SK-N-SH (cell line): ENCODE results near the gene GPN2. TPM values are rescaled to one million over a fixed set of nuclear protein-coding genes. Genes with fewer than 3 reads are reported as not detected.

ENCODE experiments used
- CTCF ChIA-PET: fragments of 300-600, 350-600 bp; formaldehyde crosslinking; extraction: SDS; loops from one replicate; lab custom pipeline; 2021; lab: Yijun Ruan, JAX
- POLR2A ChIA-PET: fragments of 350-600 bp; sonication (Branson Sonifier 250); formaldehyde crosslinking; extraction: SDS; loops from one replicate; lab custom pipeline; 2020; ENCODE audit warnings: antibody characterized with exemption, inconsistent platforms; lab: Yijun Ruan, JAX
- DNase-seq: peaks from one replicate; pipeline ENCODE4 v3.0.0; 2012
- H2AFZ ChIP-seq: fragments of 200-600 bp; sonication (generic); 2 replicates; pipeline ENCODE4 v1.8.1; 2016; ENCODE audit warnings: antibody characterized with exemption, mild to moderate bottlenecking, low read depth
- H3F3A ChIP-seq: fragments of 200-600 bp; sonication (generic); replicated peaks from 2 replicates; pipeline ENCODE3; 2016; ENCODE audit warnings: antibody characterized with exemption, mild to moderate bottlenecking; ENCODE audit not compliant: insufficient read depth
- H3K27ac ChIP-seq, 2 experiments: fragments of 200-500 bp in 1 of 2; fragments of 200-600 bp in 1 of 2; sonication (Bioruptor generic) in 1 of 2; sonication (generic), shearing (Covaris generic) in 1 of 2; 2 replicates each; pipeline versions ENCODE4 v1.5.1 to v1.6.1; 2014 to 2016; ENCODE audit warnings: low read depth in 2 of 2, inconsistent platforms in 1 of 2, low read length in 1 of 2, mild to moderate bottlenecking in 1 of 2, mixed read lengths in 1 of 2
- H3K27me3 ChIP-seq: fragments of 200-600 bp; sonication (generic), shearing (Covaris generic); 2 replicates; pipeline ENCODE4 v1.6.1; 2016; ENCODE audit warnings: mixed run types; ENCODE audit not compliant: insufficient read depth
- H3K36me3 ChIP-seq, 2 experiments: fragments of 200-500 bp in 1 of 2; fragments of 200-600 bp in 1 of 2; sonication (Bioruptor generic) in 1 of 2; sonication (generic) in 1 of 2; replicated peaks in 1 of 2; 2 replicates each; pipeline versions ENCODE3 to v1.5.1; 2014 to 2016; ENCODE audit warnings: low read length in 1 of 2, mild to moderate bottlenecking in 1 of 2; ENCODE audit not compliant: insufficient read depth in 2 of 2, control insufficient read depth in 1 of 2
- H3K4me1 ChIP-seq, 2 experiments: fragments of 200-500 bp in 1 of 2; fragments of 200-600 bp in 1 of 2; sonication (Bioruptor generic) in 1 of 2; sonication (generic), shearing (Covaris generic) in 1 of 2; 2 replicates each; pipeline versions ENCODE4 v1.5.1 to v1.6.1; 2014 to 2016; ENCODE audit warnings: low read depth in 1 of 2, low read length in 1 of 2, mixed run types in 1 of 2; ENCODE audit not compliant: insufficient read depth in 2 of 2, control insufficient read depth in 1 of 2
- H3K4me2 ChIP-seq: fragments of 200-600 bp; sonication (generic), shearing (Covaris generic); 2 replicates; pipeline ENCODE4 v1.6.1; 2017; ENCODE audit warnings: mixed run types
- H3K4me3 ChIP-seq, 2 experiments: fragments of 200-500 bp in 1 of 2; fragments of 200-600 bp in 1 of 2; sonication (Bioruptor generic) in 1 of 2; sonication (generic), shearing (Covaris generic) in 1 of 2; 2 replicates each; pipeline versions ENCODE4 v1.5.1 to v1.8.1; 2014 to 2016; ENCODE audit warnings: low read depth in 2 of 2, inconsistent platforms in 1 of 2, low read length in 1 of 2, mild to moderate bottlenecking in 1 of 2, mixed read lengths in 1 of 2, moderate library complexity in 1 of 2
- H3K79me2 ChIP-seq: fragments of 200-600 bp; sonication (generic); 2 replicates; pipeline ENCODE4 v1.8.1; 2017; ENCODE audit warnings: mild to moderate bottlenecking; ENCODE audit not compliant: insufficient read depth
- H3K9ac ChIP-seq: fragments of 200-600 bp; sonication (generic); 2 replicates; pipeline ENCODE4 v1.6.1; 2017; ENCODE audit warnings: mixed run types
- H3K9me2 ChIP-seq: fragments of 200-600 bp; sonication (generic); 2 replicates; pipeline ENCODE4 v1.6.1; 2017; ENCODE audit warnings: mixed run types
- H3K9me3 ChIP-seq: fragments of 200-600 bp; sonication (generic); 2 replicates; pipeline ENCODE4 v1.6.1; 2017; ENCODE audit warnings: mixed run types, mild to moderate bottlenecking, moderate library complexity
- H4K20me1 ChIP-seq: fragments of 200-600 bp; sonication (generic); 2 replicates; pipeline ENCODE4 v1.6.1; 2017; ENCODE audit warnings: mild to moderate bottlenecking, mixed run types; ENCODE audit not compliant: insufficient read depth
- CHD2 ChIP-seq: fragments of 150-350 bp; IDR thresholded peaks from 2 replicates; pipeline ENCODE4 v1.6.1; 2018; ENCODE audit warnings: low read length; ENCODE audit not compliant: partially characterized antibody
- ELF1 ChIP-seq: IDR thresholded peaks from 2 replicates; pipeline ENCODE4 v1.4.0; 2012
- EP300 ChIP-seq, 2 experiments: IDR thresholded peaks; 2 replicates each; pipeline versions ENCODE4 v1.4.0 to v1.6.1; 2012; ENCODE audit warnings: borderline replicate concordance in 1 of 2, low read depth in 1 of 2, low read length in 1 of 2
- EZH2phosphoT487 ChIP-seq: fragments of 200-600 bp; sonication (generic); IDR thresholded peaks from 2 replicates; pipeline ENCODE4 v1.6.1; 2017; ENCODE audit warnings: low read depth, mixed run types, mild to moderate bottlenecking, antibody characterized with exemption, moderate library complexity, borderline replicate concordance
- FOSL2 ChIP-seq: IDR thresholded peaks from 2 replicates; pipeline ENCODE4 v1.4.0; 2012; ENCODE audit warnings: low read depth, mild to moderate bottlenecking, moderate library complexity, borderline replicate concordance
- FOXJ3 ChIP-seq: sonication (generic); formaldehyde crosslinking; IDR thresholded peaks from 2 replicates; pipeline ENCODE4 v1.5.1; 2020; ENCODE audit warnings: mild to moderate bottlenecking, missing genetic modification reagents
- FOXM1 ChIP-seq: IDR thresholded peaks from 2 replicates; pipeline ENCODE4 v1.4.0; 2012; ENCODE audit warnings: low read depth, mild to moderate bottlenecking
- JUND ChIP-seq: IDR thresholded peaks from 2 replicates; pipeline ENCODE4 v1.4.0; 2012
- MAX ChIP-seq: IDR thresholded peaks from 2 replicates; pipeline ENCODE4 v1.4.0; 2012; ENCODE audit warnings: low read depth
- MEF2A ChIP-seq: IDR thresholded peaks from 2 replicates; pipeline ENCODE4 v1.4.0; 2012; ENCODE audit warnings: low read depth, borderline replicate concordance
- MXI1 ChIP-seq: IDR thresholded peaks from 2 replicates; pipeline ENCODE4 v1.6.1; 2012; ENCODE audit warnings: mild to moderate bottlenecking, low read depth, low read length, improper control_type of control experiment
- NFIC ChIP-seq: IDR thresholded peaks from 2 replicates; pipeline ENCODE4 v1.4.0; 2012; ENCODE audit warnings: borderline replicate concordance
- NRF1 ChIP-seq: IDR thresholded peaks from 2 replicates; pipeline ENCODE4 v1.6.1; 2012; ENCODE audit warnings: low read depth, mild to moderate bottlenecking, low read length
- POLR2AphosphoS5 ChIP-seq: IDR thresholded peaks from 2 replicates; pipeline ENCODE4 v1.6.1; 2012; ENCODE audit warnings: low read depth, low read length
- RAD21 ChIP-seq: IDR thresholded peaks from 2 replicates; pipeline ENCODE4 v1.6.1; 2012; ENCODE audit warnings: mild to moderate bottlenecking, low read length
- RCOR1 ChIP-seq: fragments of 150-350 bp; IDR thresholded peaks from 2 replicates; pipeline ENCODE4 v1.6.1; 2017; ENCODE audit warnings: antibody characterized with exemption, low read length
- REST ChIP-seq: IDR thresholded peaks from 2 replicates; pipeline ENCODE4 v1.6.1; 2012; ENCODE audit warnings: mild to moderate bottlenecking, low read depth, low read length, moderate library complexity
- SIN3A ChIP-seq: IDR thresholded peaks from 2 replicates; pipeline ENCODE4 v1.6.1; 2012; ENCODE audit warnings: low read depth, mild to moderate bottlenecking, low read length, moderate library complexity, borderline replicate concordance
- TCF12 ChIP-seq: IDR thresholded peaks from 2 replicates; pipeline ENCODE4 v1.4.0; 2012
- YY1 ChIP-seq: IDR thresholded peaks from 2 replicates; pipeline ENCODE4 v1.4.0; 2012; ENCODE audit warnings: low read depth, mild to moderate bottlenecking
- WGBS: methylation state at CpG from one replicate; pipeline ENCODE4 v1.1.6; 2017; ENCODE audit warnings: low lambda C conversion rate; 5-methylcytosine and 5-hydroxymethylcytosine counted together
- polyA plus RNA-seq, 3 experiments: library from polyadenylated mRNA; depleted of rRNA; stranded (reverse); fragments of >200 nt; gene quantifications; 2 replicates each; pipeline ENCODE4 v1.2.3, GENCODE V29; 2012

The GPN2 gene
- polyA plus RNA-seq, 1 of the 3 experiments (the other 2 are of a cell fraction): 24.0 TPM

- Histone ChIP-seq H3K79me2 (peaks cover 90% of the 10 kb centered on the region), H3K4me2 (no peak overlapping the region), H3K27ac (no peak overlapping the region), H3K36me3 (peaks cover 0 to 20% of the 10 kb centered on the region in 2 experiments), H3K9me3 (no peaks in the 10 kb centered on the region), H2AFZ (no peak overlapping the region), H3K4me1 (no peaks in the 10 kb centered on the region), H3K4me3 (no peak overlapping the region), H3K27me3 (no peaks in the 10 kb centered on the region), H3F3A (peaks cover 5% of the 10 kb centered on the region), H3K9ac (no peak overlapping the region), H4K20me1 (peaks cover 18% of the 10 kb centered on the region; the same call in 1 of the 2 replicates), H3K9me2 (no peaks in the 10 kb centered on the region)
- DNase-seq: no peak
- no peak for TF ChIP-seq ELF1
- TF ChIP-seq REST: no peak
- TF ChIP-seq TCF12: no peak
- no peak for TF ChIP-seq CHD2
- TF ChIP-seq MAX: no peak
- TF ChIP-seq MEF2A: no peak
- no peak for TF ChIP-seq FOSL2
- TF ChIP-seq NFIC: no peak
- no peak for TF ChIP-seq EP300 (IDR thresholded peaks at IDR 0.05; ENCODE audit: borderline replicate concordance in 1 of 2, low read depth in 1 of 2, low read length in 1 of 2)
- TF ChIP-seq SIN3A: no peak
- no peak for TF ChIP-seq MXI1
- CTCF ChIA-PET: no interaction called here
- POLR2A ChIA-PET: no interaction called here
- WGBS: 94% methylated on average over 6 of the region's 6 CpGs
These were observed 46.7 kb upstream of the GPN2 start for GRCh38 chr1:26936823-26937222.

GRCh38 chr1:26932531-26932930 is 42.4 kb upstream of the GPN2 start:
- DNase-seq: no peak
- H3K4me3 ChIP-seq: no peak overlapping the region
- H3K9me2 ChIP-seq: no peaks in the 10 kb centered on the region
- H3K27me3 ChIP-seq: no peaks in the 10 kb centered on the region
- no peak for TF ChIP-seq CHD2
- TF ChIP-seq YY1: no peak
- TF ChIP-seq RAD21: no peak
- TF ChIP-seq FOXJ3 (CRISPR knock-in tag): no peak
- no peak for TF ChIP-seq EZH2phosphoT487
- TF ChIP-seq MEF2A: no peak
- no peak for TF ChIP-seq REST
- TF ChIP-seq RCOR1: no peak
- no peak for TF ChIP-seq FOXM1
- no peak for TF ChIP-seq POLR2AphosphoS5
- no peak for TF ChIP-seq TCF12
- no peak for TF ChIP-seq SIN3A
- TF ChIP-seq FOSL2: no peak
- TF ChIP-seq NFIC: no peak
- no peak for TF ChIP-seq JUND
- TF ChIP-seq NRF1: no peak
- ChIA-PET CTCF (no interaction called here), POLR2A (no interaction called here)
- no peak overlapping the region for H2AFZ ChIP-seq
- no peak overlapping the region for H3K27ac ChIP-seq
- H3K36me3 ChIP-seq: peaks cover 14 to 34% of the 10 kb centered on the region in 2 experiments
- H3K9ac ChIP-seq: no peak overlapping the region
- H3K4me1 ChIP-seq: no peaks in the 10 kb centered on the region
- H4K20me1 ChIP-seq: no peaks in the 10 kb centered on the region
- no peaks in the 10 kb centered on the region for H3K9me3 ChIP-seq
- WGBS: 92% methylated on average over 3 of the region's 3 CpGs
- peaks cover 95% of the 10 kb centered on the region for H3K79me2 ChIP-seq
- no peak overlapping the region for H3K4me2 ChIP-seq
- H3F3A ChIP-seq: peaks cover 9% of the 10 kb centered on the region
